A673 (cell line): ENCODE results near the gene SLIT1. TPM values are rescaled to one million over a fixed set of nuclear protein-coding genes. Genes with fewer than 3 reads are reported as not detected.
A peak's percentile ranks its signal among the peaks of the same experiment; 100 is the strongest.

Experiments used
- BruUV-seq: library from RNA; stranded (reverse); fragments of 400-500 nt; replicated peaks from 2 replicates; lab custom pipeline; 2021; lab: Mats Ljungman, UMichigan
- CTCF ChIA-PET: fragments of 300-600 bp; sonication (Branson Sonifier 250); formaldehyde crosslinking; loops from one replicate; lab custom pipeline; 2022; ENCODE audit warnings: antibody characterized with exemption; lab: Charles Lee
- POLR2A ChIA-PET: fragments of 300-600 bp; sonication (Branson Sonifier 250); formaldehyde crosslinking; loops from one replicate; lab custom pipeline; 2022; ENCODE audit warnings: antibody characterized with exemption; ENCODE audit not compliant: low non-redundant PET; lab: Charles Lee
- DNase-seq: peaks from one replicate; pipeline ENCODE4 v3.0.0-alpha.2; 2015; ENCODE audit warnings: low spot score
- H3K27ac ChIP-seq: fragments of 200-600 bp; sonication (generic); 2 replicates; pipeline ENCODE4 v1.5.1; 2016; ENCODE audit warnings: mixed run types, low read depth, mild to moderate bottlenecking, mixed read lengths, antibody characterized with exemption, low read length; ENCODE audit not compliant: poor library complexity, severe bottlenecking
- H3K27me3 ChIP-seq: fragments of 200-600 bp; sonication (generic); replicated peaks from 2 replicates; pipeline ENCODE4 v1.6.1; 2017; ENCODE audit warnings: mixed run types, low read depth, mild to moderate bottlenecking, mixed read lengths, antibody characterized with exemption, low read length; ENCODE audit not compliant: insufficient read depth, poor library complexity
- H3K36me3 ChIP-seq: fragments of 200-600 bp; sonication (generic); 2 replicates; pipeline ENCODE4 v1.6.1; 2016; ENCODE audit warnings: mixed run types, mild to moderate bottlenecking, mixed read lengths, antibody characterized with exemption, low read length; ENCODE audit not compliant: insufficient read depth, poor library complexity, severe bottlenecking
- H3K4me1 ChIP-seq: fragments of 200-600 bp; sonication (generic); 2 replicates; pipeline ENCODE4 v1.6.1; 2017; ENCODE audit warnings: mixed run types, mild to moderate bottlenecking, mixed read lengths, antibody characterized with exemption, low read length; ENCODE audit not compliant: insufficient read depth, poor library complexity, severe bottlenecking
- H3K4me3 ChIP-seq: fragments of 200-600 bp; sonication (generic); 2 replicates; pipeline ENCODE4 v1.5.1; 2016; ENCODE audit warnings: low read depth, mixed run types, mild to moderate bottlenecking, mixed read lengths, low read length; ENCODE audit not compliant: poor library complexity, severe bottlenecking
- H3K9me3 ChIP-seq: fragments of 200-600 bp; sonication (generic); 2 replicates; pipeline ENCODE4 v1.6.1; 2016; ENCODE audit warnings: mixed run types, low read depth, mild to moderate bottlenecking, mixed read lengths, antibody characterized with exemption, low read length; ENCODE audit not compliant: poor library complexity, severe bottlenecking
- EZH2 ChIP-seq: fragments of 200-600 bp; sonication (generic); IDR thresholded peaks from 2 replicates; pipeline ENCODE4 v1.6.1; 2017; ENCODE audit warnings: borderline replicate concordance, low read depth, mild to moderate bottlenecking, mixed read lengths, antibody characterized with exemption, low read length; ENCODE audit not compliant: poor library complexity, severe bottlenecking
- intact Hi-C: fragments of 100-400 bp; cut with micrococcal nuclease; formaldehyde crosslinking; loops from one replicate; pipeline ENCODE4 v1.10.0; 2022; ENCODE audit not compliant: unreplicated experiment
- total RNA-seq: library from RNA; stranded (reverse); gene quantifications from 2 replicates; pipeline ENCODE4 v1.2.3, GENCODE V29; 2021
- TF ChIP-seq, protein P1 (sequence below): fragments of 300-800, 200-600 bp; sonication (generic); conservative IDR thresholded peaks from 2 replicates; pipeline ENCODE4 v1.5.1; 2017; ENCODE audit warnings: low read depth, mild to moderate bottlenecking, antibody characterized with exemption, low read length, moderate library complexity, mixed read lengths

Gene SLIT1
- total RNA-seq, 1 experiment from 2014 or later: 0.43 TPM

GRCh38 chr10:97199152-97199551 lies 13.4 kb upstream of the SLIT1 start:
- H3K27ac ChIP-seq: no peak overlapping the region
- H3K36me3 ChIP-seq: no peaks in the 10 kb centered on the region
- H3K27me3 ChIP-seq: peaks cover 3% of the 10 kb centered on the region
- H3K9me3 ChIP-seq: no peaks in the 10 kb centered on the region
- POLR2A ChIA-PET: no interaction called here
- CTCF ChIA-PET: no interaction called here
- intact Hi-C loops: no loop called here
- H3K4me1 ChIP-seq: peaks cover 10% of the 10 kb centered on the region
- TF ChIP-seq, protein P1, sequence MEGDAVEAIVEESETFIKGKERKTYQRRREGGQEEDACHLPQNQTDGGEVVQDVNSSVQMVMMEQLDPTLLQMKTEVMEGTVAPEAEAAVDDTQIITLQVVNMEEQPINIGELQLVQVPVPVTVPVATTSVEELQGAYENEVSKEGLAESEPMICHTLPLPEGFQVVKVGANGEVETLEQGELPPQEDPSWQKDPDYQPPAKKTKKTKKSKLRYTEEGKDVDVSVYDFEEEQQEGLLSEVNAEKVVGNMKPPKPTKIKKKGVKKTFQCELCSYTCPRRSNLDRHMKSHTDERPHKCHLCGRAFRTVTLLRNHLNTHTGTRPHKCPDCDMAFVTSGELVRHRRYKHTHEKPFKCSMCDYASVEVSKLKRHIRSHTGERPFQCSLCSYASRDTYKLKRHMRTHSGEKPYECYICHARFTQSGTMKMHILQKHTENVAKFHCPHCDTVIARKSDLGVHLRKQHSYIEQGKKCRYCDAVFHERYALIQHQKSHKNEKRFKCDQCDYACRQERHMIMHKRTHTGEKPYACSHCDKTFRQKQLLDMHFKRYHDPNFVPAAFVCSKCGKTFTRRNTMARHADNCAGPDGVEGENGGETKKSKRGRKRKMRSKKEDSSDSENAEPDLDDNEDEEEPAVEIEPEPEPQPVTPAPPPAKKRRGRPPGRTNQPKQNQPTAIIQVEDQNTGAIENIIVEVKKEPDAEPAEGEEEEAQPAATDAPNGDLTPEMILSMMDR: no peak
- TF ChIP-seq EZH2: no peak
- H3K4me3 ChIP-seq: no peak overlapping the region
- BruUV-seq: no TSS peak
- DNase-seq: no peak

DNA sequence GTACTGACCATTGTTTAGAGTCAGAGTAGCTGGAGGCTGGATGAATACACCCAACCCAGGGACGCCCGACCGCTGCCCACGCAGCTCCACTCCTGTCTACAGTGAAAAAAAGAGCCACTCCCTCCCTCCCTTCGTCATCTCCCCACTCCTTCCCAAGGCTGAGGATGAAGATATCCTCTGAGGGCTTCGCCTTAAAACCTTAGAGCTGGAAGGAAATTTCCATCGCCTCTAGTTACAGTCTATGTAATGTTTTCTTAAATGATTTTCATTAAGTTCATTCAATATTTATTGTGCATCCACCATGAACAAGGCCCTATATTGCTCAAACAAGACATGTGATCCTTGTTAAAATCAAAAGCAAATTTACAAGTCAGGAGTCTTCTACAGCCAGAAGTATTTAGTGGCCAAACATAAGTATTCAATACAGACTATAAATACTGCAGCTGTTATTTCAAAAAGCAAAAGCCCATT lies 11.3 kb upstream of the SLIT1 start:
- H3K9me3 ChIP-seq: no peaks in the 10 kb centered on the region

GRCh38 chr10:97196223-97197029 lies 10.7 kb upstream of the SLIT1 start:
- intact Hi-C loops: no loop called here
- H3K4me1 ChIP-seq: peaks cover 10% of the 10 kb centered on the region
- POLR2A ChIA-PET: no interaction called here
- H3K4me3 ChIP-seq: peak overlapping the region; percentile 51
- TF ChIP-seq, protein P1: peak; percentile 83
- no peak for TF ChIP-seq EZH2
- no peak overlapping the region for H3K27ac ChIP-seq
- H3K27me3 ChIP-seq: peaks cover 3% of the 10 kb centered on the region
- no peaks in the 10 kb centered on the region for H3K36me3 ChIP-seq
- BruUV-seq: no TSS peak
- CTCF ChIA-PET: interaction anchor here (0.6 to 1.6 kb wide), 6 partner anchors 11 to 556 kb away, joined by 3 to 16 read pairs (median 4); partner anchors contain the start of gene SLIT1
- peak; percentile 78 for DNase-seq
- H3K9me3 ChIP-seq: no peaks in the 10 kb centered on the region

More for the DNA sequence above, 11.3 kb upstream of the SLIT1 start:
- H3K4me1 ChIP-seq: peaks cover 10% of the 10 kb centered on the region
- DNase-seq: no peak
- ChIA-PET POLR2A (no interaction called here), CTCF (interaction anchor here (0.5 to 1.6 kb wide), 4 partner anchors 13 to 160 kb away, joined by 3 to 16 read pairs (median 4); no protein-coding TSS in a partner anchor)
- no peaks in the 10 kb centered on the region for H3K36me3 ChIP-seq
- BruUV-seq: no TSS peak
- peaks cover 3% of the 10 kb centered on the region for H3K27me3 ChIP-seq
- no peak overlapping the region for H3K27ac ChIP-seq
- intact Hi-C loops: no loop called here
- TF ChIP-seq, protein P1: no peak
- TF ChIP-seq EZH2: no peak
- no peak overlapping the region for H3K4me3 ChIP-seq
